Ovary (tissue), 3 donors: ENCODE measurements around the gene POLQ.

Source experiments
- CTCF ChIP-seq, 3 donors: fragments of 450-650 bp in 2 of 3; fragments of 200-600 bp in 1 of 3; IDR thresholded peaks; one replicate each; pipeline versions ENCODE4 v1.5.1 to v1.8.0; 2016 to 2022; ENCODE audit warnings: antibody characterized with exemption in 3 of 3, mild to moderate bottlenecking in 1 of 3
- POLR2A ChIP-seq: fragments of 450-650 bp; IDR thresholded peaks from one replicate; pipeline ENCODE4 v1.6.1; 2017; ENCODE audit warnings: antibody characterized with exemption, mild to moderate bottlenecking, moderate library complexity
- donor health status: DM: no; HTN: no; CAD: no.

- no peak for TF ChIP-seq CTCF (IDR thresholded peaks at IDR 0.05)
- no peak for TF ChIP-seq POLR2A
These were observed 35.9 kb upstream of the POLQ start for GRCh38 chr3:121581691-121582090.
